Body of pancreas (tissue), 4 donors: ENCODE data around the gene CACNA2D3.

Source experiments
- CTCF ChIP-seq, 7 experiments: fragments of 450-650 bp in 4 of 7; fragments of 200-600 bp in 3 of 7; sonication (generic) in 3 of 7; IDR thresholded peaks; one replicate each; pipeline ENCODE4 v1.5.1; 2016 to 2019; ENCODE audit warnings: antibody characterized with exemption in 7 of 7
- POLR2A ChIP-seq, 3 donors: fragments of 450-650 bp; IDR thresholded peaks; one replicate each; pipeline ENCODE4 v1.6.1; 2016; ENCODE audit warnings: antibody characterized with exemption in 3 of 3, mild to moderate bottlenecking in 2 of 3

DNA sequence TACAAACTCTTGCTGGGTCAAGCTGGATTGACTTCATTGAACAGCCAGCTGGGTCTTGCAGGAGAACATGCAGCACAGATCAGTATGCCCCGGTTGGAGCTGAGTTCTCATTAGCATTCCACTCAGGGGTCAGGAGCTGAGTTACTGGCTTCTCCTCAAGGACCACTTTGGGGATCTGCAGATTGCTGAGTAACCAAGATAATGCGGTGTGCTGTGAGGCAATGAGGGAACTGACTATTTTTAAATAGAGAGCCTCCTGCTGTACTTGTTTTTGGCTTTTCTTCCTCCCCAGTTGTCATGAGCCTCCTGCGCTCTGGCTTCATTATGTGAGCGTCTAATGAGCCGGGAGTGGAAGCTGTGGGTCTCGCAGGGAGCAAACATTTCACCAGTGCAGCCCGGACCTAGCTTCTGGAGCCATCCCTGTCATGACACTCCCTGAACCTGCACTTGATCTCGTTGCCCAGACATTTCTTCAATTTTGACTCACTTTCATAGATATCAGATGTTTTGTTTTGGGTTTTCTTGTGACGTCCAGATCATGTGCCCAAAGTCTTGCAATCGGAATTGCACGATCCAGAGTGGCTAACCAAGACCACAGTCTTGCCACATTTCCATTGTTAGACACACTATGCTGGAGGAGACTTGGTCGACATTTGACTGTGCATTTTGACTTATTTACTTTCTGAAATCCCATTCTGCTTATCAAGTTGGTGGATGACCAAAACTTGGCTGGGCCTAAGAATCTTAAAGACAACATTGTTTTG lies 478.3 kb downstream of the CACNA2D3 start:
- TF ChIP-seq CTCF (IDR thresholded peaks at IDR 0.05) (no peak), POLR2A (IDR thresholded peaks at IDR 0.05) (no peak)
